ENCODE measurements around the gene SEH1L. TPM values are rescaled to one million over a fixed set of nuclear protein-coding genes. Genes with fewer than 3 reads are reported as not detected.

The SEH1L gene
- total and polyA plus RNA-seq, 2 experiments from 2014 or later: 30.2 to 49.5 TPM

DNA sequence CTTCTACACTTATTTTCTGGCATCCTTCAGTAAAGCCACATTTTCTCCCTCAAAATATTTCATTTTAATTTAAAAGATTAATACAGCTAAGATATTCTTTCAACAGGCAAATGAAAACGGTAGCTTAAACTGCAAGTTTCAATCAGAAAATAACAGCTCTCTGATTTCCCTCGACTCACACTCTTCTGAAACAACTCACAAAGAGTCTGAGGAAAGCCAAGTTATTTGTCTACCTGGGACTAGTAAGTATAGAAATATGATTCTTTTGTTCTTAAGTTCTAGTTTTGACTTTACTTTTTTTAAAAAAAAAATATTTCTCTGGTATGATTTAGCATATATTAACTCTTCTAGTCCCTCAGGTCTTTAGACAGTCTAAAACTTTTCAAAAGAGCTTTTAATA is 70.6 kb downstream of the SEH1L start:
- Histone ChIP-seq H4K20me1 (ENCODE audit: insufficient read depth) (no peaks in the 10 kb centered on the region), H3K79me2 (ENCODE audit: insufficient read depth) (peaks cover 22% of the 10 kb centered on the region), H3K9ac (no peak overlapping the region), H3K36me3 (ENCODE audit: low read depth) (peaks cover 49% of the 10 kb centered on the region), H3K4me2 (ENCODE audit: unreplicated experiment) (no peak overlapping the region), H2AFZ (no peak overlapping the region), H3K4me3 (no peak overlapping the region), H3F3A (ENCODE audit: insufficient read depth) (no peaks in the 10 kb centered on the region), H3K27me3 (replicated peaks; ENCODE audit: insufficient read depth) (no peaks in the 10 kb centered on the region), H3K9me2 (ENCODE audit: insufficient read depth) (no peaks in the 10 kb centered on the region), H3K4me1 (ENCODE audit: insufficient read depth) (no peaks in the 10 kb centered on the region), H3K9me3 (ENCODE audit: low read depth) (no peaks in the 10 kb centered on the region), H3K27ac (no peak overlapping the region)
- in situ Hi-C loops (cut with MboI): no loop called here
- WGBS, 2 experiments (ENCODE audit: low coverage in 1 of 2, low lambda C conversion rate in 2 of 2, missing lambda C conversion rate in 2 of 2): 97 to 98% methylated on average over 2 of the region's 2 CpGs
- TF ChIP-seq EZH2phosphoT487 (IDR thresholded peaks at IDR 0.05; ENCODE audit: insufficient read depth, low read depth) (no peak), EZH2 (IDR thresholded peaks at IDR 0.05; ENCODE audit: insufficient read depth, poor library complexity, severe bottlenecking) (no peak)
- DNase-seq: no peak

DNA sequence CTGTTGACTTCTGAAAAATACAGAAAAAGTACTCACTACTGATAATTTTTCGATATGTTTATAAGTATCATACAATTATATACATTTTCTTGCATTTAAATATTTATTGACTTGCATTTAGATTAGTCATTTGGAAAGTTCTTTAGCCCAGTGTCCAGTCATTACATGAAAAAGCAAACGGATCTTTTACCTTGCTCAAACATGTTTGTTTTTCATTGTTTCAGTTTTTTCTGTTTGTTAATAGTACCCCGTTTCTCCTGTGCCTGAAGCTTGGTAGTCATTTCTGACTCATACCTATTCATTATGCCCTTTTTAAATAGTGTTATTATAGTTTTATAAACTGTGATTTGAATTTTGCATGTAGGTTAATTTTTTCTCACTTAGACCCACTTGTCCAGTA is 71.5 kb downstream of the SEH1L start:
- in situ Hi-C loops (cut with MboI): no loop called here
- Histone ChIP-seq H3K9me2 (ENCODE audit: insufficient read depth) (no peaks in the 10 kb centered on the region), H3K4me1 (ENCODE audit: insufficient read depth) (no peaks in the 10 kb centered on the region), H3K27me3 (replicated peaks; ENCODE audit: insufficient read depth) (no peaks in the 10 kb centered on the region), H3K9me3 (ENCODE audit: low read depth) (no peaks in the 10 kb centered on the region), H3K79me2 (ENCODE audit: insufficient read depth) (peaks cover 32% of the 10 kb centered on the region), H3F3A (ENCODE audit: insufficient read depth) (no peaks in the 10 kb centered on the region), H3K4me3 (no peak overlapping the region), H3K27ac (no peak overlapping the region), H4K20me1 (ENCODE audit: insufficient read depth) (no peaks in the 10 kb centered on the region), H3K36me3 (ENCODE audit: low read depth) (peaks cover 48% of the 10 kb centered on the region), H3K4me2 (ENCODE audit: unreplicated experiment) (no peak overlapping the region), H3K9ac (no peak overlapping the region), H2AFZ (no peak overlapping the region)
- 78 to 80% methylated on average over 3 of the region's 3 CpGs for WGBS, 2 experiments (ENCODE audit: low coverage in 1 of 2, low lambda C conversion rate in 2 of 2, missing lambda C conversion rate in 2 of 2)
- peak; percentile 19 for DNase-seq
- TF ChIP-seq EZH2phosphoT487 (IDR thresholded peaks at IDR 0.05; ENCODE audit: insufficient read depth, low read depth): no peak
- no peak for TF ChIP-seq EZH2 (IDR thresholded peaks at IDR 0.05; ENCODE audit: insufficient read depth, poor library complexity, severe bottlenecking)

DNA sequence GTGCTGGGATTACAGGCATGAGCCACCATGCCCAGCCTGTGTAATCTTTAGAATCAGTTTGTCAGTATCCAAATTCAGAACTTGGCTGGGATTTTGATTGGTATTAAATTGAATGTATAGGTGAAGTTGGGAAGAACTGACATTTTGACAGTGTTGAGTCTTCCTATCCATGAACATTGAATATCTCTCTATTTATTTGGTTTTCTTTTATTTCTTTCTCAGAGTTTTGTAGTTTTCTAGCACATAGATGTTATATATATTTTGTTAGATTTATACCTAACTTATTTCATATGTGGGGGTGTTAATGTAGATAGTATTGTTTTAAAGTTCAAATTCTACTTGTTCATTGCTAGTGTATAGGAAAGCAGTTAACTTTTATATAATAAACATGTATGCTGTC is 74.8 kb downstream of the SEH1L start:
- no peaks in the 10 kb centered on the region for H3K9me3 ChIP-seq (ENCODE audit: low read depth)
- no peak for DNase-seq
- in situ Hi-C loops (cut with MboI): no loop called here
- H3K9ac ChIP-seq: no peak overlapping the region
- peaks cover 46% of the 10 kb centered on the region for H3K79me2 ChIP-seq (ENCODE audit: insufficient read depth)
- 0 out of 2 replicates have a peak, but pooled peaks cover 6% of the 10 kb centered on the region for H3K4me1 ChIP-seq (ENCODE audit: insufficient read depth)
- peaks cover 32% of the 10 kb centered on the region for H3K36me3 ChIP-seq (ENCODE audit: low read depth)
- no peak for TF ChIP-seq EZH2phosphoT487 (IDR thresholded peaks at IDR 0.05; ENCODE audit: insufficient read depth, low read depth)
- TF ChIP-seq EZH2 (IDR thresholded peaks at IDR 0.05; ENCODE audit: insufficient read depth, poor library complexity, severe bottlenecking): no peak
- no peaks in the 10 kb centered on the region for H3K27me3 ChIP-seq (replicated peaks; ENCODE audit: insufficient read depth)
- H3K4me3 ChIP-seq: no peak overlapping the region
- no peaks in the 10 kb centered on the region for H3K9me2 ChIP-seq (ENCODE audit: insufficient read depth)
- H3K27ac ChIP-seq: no peak overlapping the region
- no peak overlapping the region for H3K4me2 ChIP-seq (ENCODE audit: unreplicated experiment)
- no peaks in the 10 kb centered on the region for H3F3A ChIP-seq (ENCODE audit: insufficient read depth)
- no peak overlapping the region for H2AFZ ChIP-seq
- no peaks in the 10 kb centered on the region for H4K20me1 ChIP-seq (ENCODE audit: insufficient read depth)

DNA sequence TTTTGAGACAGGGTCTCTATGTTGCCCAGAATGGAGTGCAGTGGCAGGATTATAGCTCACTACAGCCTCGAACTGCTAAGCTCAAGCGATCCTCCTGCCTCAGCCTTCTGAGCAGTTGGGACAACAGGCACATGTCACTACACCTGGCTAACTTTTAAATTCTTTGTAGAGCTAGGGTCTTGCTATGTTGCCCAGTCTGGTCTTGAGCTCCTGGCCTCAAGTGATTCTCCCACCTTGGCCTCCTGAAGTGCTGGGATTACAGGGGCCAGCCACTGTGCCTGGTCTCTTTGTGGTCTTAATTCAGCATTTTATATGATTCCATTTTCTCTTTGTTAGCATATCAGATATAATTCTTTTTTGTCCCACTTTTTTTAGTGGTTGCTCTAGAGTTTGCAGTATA is 77.4 kb downstream of the SEH1L start:
- H2AFZ ChIP-seq: no peak overlapping the region
- no peak overlapping the region for H3K9ac ChIP-seq
- no peaks in the 10 kb centered on the region for H3K9me2 ChIP-seq (ENCODE audit: insufficient read depth)
- 0 out of 2 replicates have a peak, but pooled peaks cover 6% of the 10 kb centered on the region for H3K4me1 ChIP-seq (ENCODE audit: insufficient read depth)
- no peaks in the 10 kb centered on the region for H4K20me1 ChIP-seq (ENCODE audit: insufficient read depth)
- H3K79me2 ChIP-seq (ENCODE audit: insufficient read depth): peaks cover 52% of the 10 kb centered on the region
- H3K27me3 ChIP-seq (replicated peaks; ENCODE audit: insufficient read depth): no peaks in the 10 kb centered on the region
- WGBS, 2 experiments (ENCODE audit: low coverage in 1 of 2, low lambda C conversion rate in 2 of 2, missing lambda C conversion rate in 2 of 2): 96 to 100% methylated on average over 2 of the region's 2 CpGs
- H3K36me3 ChIP-seq (ENCODE audit: low read depth): peaks cover 13% of the 10 kb centered on the region; the same call in 1 of the 2 replicates
- no peaks in the 10 kb centered on the region for H3K9me3 ChIP-seq (ENCODE audit: low read depth)
- no peak overlapping the region for H3K4me3 ChIP-seq
- no peak overlapping the region for H3K4me2 ChIP-seq (ENCODE audit: unreplicated experiment)
- DNase-seq: no peak
- no peak overlapping the region for H3K27ac ChIP-seq
- in situ Hi-C loops (cut with MboI): no loop called here
- TF ChIP-seq EZH2 (IDR thresholded peaks at IDR 0.05; ENCODE audit: insufficient read depth, poor library complexity, severe bottlenecking) (no peak), EZH2phosphoT487 (IDR thresholded peaks at IDR 0.05; ENCODE audit: insufficient read depth, low read depth) (no peak)
- no peaks in the 10 kb centered on the region for H3F3A ChIP-seq (ENCODE audit: insufficient read depth)

All from GM23248 (cell line).